Activated CD4-positive, alpha-beta T cell treated with anti-CD3 and anti-CD28 coated beads, Interleukin-10, Interleukin-2, amounts not matched to agents 100 ng/mL and 50 ng/mL, durations not matched to agents 16 hours and 8 hours (primary cell): ENCODE results near the gene RAMP2.
"Not testable (repeated sequence)": the region's sequence is repeated elsewhere in the genome, so short reads cannot be mapped to it uniquely, and the experiment has no call there.

Experiments
- DNase-seq: peaks from one replicate; pipeline ENCODE4 v3.0.0-alpha.2; 2020

Gene RAMP2

DNA sequence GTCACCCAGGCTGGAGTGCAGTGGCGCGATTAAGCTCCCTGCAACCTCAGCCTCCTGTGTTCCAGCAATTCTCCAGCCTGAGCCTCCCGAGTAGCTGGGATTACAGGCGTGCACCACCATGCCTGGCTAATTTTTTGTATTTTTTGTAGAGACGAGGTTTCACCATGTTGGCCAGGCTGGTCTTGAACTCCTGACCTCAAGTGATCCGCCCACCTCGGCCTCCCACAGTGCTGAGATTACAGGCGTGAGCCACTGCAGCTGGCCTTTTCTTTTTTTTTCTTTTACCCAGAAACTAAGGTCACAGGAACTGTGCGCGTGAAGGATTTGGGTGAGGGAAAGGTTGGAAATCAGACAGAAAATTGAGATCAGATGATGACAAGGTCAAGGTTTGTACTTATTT is 8.9 kb downstream of the RAMP2 start:
- not testable (repeated sequence) for DNase-seq

DNA sequence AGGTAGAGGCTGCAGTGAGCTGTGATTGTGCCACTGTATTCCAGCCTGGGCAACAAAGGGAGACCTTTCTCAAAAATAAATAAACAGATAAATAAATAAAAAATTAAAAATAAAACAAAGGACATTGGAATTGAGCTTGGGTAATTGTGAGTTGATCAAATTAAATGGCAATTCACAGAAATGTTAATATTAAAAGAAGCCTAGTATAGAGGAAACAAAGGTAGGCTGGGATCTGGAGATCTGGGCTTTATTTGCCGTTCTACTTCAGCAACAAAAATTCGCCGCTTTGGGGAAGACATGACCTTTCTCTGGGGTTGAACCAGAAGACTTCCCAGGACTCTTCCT is 11.9 kb downstream of the RAMP2 start:
- no peak for DNase-seq

DNA sequence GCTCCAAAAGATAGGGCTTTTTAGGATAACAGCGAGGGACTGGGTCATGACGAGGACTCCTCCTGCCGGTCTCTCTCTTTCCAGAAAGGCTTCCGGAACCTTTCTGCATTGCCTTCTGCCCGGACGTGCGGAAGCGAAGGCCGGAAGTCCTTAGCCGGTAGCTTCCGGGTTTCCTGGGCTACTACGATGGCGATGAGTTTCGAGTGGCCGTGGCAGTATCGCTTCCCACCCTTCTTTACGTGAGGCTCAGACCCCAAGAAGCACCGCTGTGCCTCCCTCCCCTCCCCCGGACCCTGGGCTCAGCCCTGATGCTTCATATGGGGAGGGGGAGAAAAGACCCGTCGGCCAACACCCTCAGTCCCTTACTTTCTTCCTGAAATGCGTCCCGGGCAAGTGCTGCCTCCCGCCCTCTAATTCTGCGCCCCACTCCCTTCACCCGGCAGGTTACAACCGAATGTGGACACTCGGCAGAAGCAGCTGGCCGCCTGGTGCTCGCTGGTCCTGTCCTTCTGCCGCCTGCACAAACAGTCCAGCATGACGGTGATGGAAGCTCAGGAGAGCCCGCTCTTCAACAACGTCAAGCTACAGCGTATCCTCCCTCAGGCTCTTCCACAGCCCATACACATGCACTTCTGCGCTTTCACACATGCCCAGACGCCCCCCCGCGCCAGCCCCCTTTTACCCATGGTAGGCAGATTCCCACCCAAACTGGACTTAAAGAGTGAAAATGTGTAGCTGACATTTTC is 12.4 kb downstream of the RAMP2 start, which contains the start of gene VPS25:
TSS of gene VPS25 (plus strand) at position 160 of the 746 bp plus-strand sequence. CDS start at position 187, 27 bp downstream.
- DNase-seq = peak; percentile 87

DNA sequence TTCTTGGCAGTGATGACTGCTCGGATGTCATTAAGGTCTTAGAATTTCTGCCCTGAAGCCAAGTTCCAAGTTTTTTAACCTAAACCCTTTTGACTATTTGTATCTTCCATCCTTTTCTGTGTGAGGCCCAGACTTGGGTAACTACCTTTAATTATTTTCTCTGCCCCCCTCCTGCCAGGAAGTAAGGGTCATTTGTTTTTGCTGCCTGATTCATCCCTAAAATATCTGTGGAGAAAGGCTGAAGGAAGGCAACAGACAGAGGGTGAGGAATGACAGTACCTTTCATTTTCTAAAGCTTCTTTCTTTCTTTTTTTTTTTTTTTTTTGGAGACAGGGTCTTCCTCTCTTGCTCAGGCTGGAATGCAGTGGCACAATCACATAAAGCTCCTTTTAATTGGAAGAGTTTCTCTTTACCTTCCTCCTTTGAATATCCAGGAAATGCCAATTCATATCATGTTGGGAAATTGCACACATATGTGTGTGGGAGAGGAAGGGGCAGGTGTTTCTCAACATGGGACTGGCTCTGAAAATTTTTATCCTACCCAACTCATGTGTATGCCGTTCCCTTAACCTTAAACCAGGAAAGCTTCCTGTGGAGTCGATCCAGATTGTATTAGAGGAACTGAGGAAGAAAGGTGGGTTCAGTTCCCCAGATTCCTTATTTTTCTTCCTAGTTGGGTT is 13.2 kb downstream of the RAMP2 start:
- no peak for DNase-seq

GRCh38 chr17:42775534-42776098 is 14.6 kb downstream of the RAMP2 start:
- DNase-seq = no peak

- no peak for DNase-seq
These were observed 17.5 kb downstream of the RAMP2 start for GRCh38 chr17:42778570-42778969.

- DNase-seq = no peak
These were observed 18.4 kb downstream of the RAMP2 start for GRCh38 chr17:42779304-42779935.

- no peak for DNase-seq
These were observed 19.2 kb downstream of the RAMP2 start, which contains the start of gene WNK4 for GRCh38 chr17:42779936-42780850. Gene WNK4, plus strand, starts transcription at chr17:42780610. Its CDS starts 89 bp downstream, at chr17:42780699.

DNA sequence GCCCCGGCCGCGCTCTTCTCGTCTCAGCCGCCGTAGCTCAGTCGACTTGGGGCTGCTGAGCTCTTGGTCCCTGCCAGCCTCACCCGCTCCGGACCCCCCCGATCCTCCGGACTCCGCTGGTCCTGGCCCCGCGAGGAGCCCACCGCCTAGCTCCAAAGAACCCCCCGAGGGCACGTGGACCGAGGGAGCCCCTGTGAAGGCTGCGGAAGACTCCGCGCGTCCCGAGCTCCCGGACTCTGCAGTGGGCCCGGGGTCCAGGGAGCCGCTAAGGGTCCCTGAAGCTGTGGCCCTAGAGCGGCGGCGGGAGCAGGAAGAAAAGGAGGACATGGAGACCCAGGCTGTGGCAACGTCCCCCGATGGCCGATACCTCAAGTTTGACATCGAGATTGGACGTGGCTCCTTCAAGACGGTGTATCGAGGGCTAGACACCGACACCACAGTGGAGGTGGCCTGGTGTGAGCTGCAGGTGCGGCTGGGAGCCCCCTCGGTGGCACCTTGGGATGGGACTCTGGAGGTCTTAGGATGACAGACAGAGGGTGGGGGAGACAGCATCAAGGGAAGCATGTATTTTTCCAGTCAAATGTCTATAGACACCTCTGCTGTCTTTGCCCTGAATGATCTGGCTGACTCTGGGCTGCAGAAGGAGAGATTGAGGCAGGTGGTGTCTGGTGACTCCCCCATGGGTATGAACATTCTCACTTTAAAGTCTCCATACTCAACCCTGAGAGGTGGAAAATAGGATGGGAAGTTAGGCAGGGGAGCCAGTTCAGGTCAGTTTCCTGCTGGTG is 20.0 kb downstream of the RAMP2 start:
- DNase-seq = no peak

GRCh38 chr17:42781639-42782165 is 20.7 kb downstream of the RAMP2 start:
- DNase-seq = no peak

GRCh38 chr17:42782166-42783061 is 21.4 kb downstream of the RAMP2 start:
- DNase-seq = no peak

DNA sequence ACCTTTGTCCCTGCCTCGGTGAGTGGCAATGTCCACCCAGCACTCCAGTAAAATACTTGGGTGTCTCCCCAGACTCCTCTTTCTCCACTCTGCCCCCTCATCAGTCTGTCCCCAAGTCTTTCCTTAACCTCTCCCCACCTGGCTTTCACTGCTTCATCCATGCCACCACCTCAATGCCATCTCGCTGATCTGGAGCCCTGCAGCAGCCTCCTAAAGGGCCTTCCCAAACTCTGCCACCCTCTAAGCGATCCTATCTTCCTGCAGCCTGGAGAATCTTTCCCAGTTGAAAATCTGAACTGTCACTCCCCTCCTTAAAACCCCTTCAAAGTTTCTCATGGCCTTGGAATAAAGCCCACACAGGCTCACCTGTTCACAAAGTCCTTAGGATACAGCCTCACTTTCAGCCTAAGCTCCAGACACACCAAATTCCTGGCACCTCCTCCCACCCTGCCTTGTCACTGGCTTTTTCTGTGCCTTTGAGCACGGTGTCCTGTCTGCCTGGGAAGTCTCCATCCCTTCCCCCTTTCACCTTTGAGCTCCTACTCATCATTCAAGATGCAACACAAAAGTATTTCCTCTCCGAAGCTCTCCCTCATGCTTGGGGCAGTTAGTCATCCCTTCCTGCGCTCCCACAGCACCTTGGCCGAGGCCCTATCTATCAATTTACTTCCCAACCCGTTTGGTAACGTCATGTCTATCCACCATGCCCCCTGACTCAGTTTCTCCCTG is 22.2 kb downstream of the RAMP2 start:
- no peak for DNase-seq

DNA sequence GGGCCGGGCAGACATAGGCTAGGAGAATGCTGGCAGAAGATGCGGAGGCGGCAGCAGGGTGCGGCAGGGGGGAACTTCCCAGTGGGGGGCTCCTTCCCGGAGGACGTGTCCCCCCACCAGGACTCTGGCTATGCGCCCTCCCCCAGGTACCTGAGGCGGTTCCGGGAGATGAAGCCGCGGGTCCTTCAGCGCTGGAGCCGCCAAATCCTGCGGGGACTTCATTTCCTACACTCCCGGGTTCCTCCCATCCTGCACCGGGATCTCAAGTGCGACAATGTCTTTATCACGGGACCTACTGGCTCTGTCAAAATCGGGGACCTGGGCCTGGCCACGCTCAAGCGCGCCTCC is 22.7 kb downstream of the RAMP2 start:
- DNase-seq = no peak

GRCh38 chr17:42784409-42784808 is 23.4 kb downstream of the RAMP2 start:
- no peak for DNase-seq

DNA sequence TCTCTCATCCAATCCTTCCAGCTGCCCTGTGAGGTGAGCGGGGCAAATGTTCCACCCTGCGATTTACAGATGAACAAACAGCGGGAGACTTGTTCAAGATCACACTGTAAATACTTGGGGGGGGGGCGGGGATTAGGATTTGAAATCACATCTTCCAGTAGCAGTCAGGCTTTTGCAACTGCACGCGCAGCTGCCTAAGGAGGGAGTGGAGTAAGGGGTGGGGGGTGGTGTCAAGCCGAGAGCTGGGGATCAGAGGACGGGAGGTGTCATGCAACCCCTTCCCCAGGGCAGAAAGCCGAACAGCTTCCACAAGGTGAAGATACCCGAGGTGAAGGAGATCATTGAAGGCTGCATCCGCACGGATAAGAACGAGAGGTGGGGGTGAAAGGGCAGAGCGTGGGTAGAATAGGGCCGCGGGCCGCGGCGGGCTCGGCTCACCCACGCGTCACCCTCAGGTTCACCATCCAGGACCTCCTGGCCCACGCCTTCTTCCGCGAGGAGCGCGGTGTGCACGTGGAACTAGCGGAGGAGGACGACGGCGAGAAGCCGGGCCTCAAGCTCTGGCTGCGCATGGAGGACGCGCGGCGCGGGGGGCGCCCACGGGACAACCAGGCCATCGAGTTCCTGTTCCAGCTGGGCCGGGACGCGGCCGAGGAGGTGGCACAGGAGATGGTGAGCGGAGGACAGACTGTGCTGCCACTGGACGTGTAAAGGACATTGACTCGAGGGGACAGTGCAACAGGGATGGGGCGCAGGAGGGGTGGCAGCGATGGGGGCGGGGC is 24.0 kb downstream of the RAMP2 start:
- no peak for DNase-seq

- no peak for DNase-seq
These were observed 26.2 kb downstream of the RAMP2 start for GRCh38 chr17:42787266-42787665.

DNA sequence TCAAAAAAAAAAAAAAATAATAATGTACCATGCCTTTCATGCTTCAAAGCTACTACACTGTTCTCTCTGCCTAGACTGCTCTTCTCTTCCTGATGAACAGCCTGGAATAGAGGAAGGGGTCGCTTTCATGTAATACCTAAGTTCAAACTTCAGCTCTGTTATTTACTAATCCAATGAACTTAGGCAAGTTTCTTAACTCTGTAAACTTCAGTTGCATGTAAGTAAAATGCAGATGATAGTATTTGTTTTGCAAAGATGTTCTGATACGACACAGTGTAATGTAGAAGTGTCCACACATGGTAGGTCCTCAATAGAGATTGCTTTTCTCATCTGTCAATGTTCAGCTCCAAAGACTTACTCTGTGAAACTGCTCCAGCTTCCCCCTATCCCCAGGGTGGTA is 30.9 kb downstream of the RAMP2 start:
- DNase-seq = no peak

DNA sequence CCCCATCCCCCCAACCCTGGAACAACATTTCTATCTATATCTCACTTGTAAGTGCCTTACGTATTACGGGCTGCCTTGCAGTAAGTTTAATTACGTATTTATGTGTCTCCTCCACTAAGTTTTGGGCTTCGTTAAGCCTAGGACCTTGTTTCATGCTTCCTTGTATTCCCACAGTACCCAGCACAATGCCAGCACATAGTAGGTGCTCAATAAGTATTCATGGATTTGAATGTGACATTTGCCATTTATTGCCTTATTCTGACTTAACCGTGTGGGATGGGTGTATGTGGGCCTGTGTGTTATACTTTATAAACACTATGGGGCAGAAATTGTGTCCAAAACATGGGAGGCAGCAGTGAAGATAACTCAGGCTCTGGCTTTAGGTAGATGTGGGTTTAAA is 31.5 kb downstream of the RAMP2 start:
- DNase-seq = no peak

DNA sequence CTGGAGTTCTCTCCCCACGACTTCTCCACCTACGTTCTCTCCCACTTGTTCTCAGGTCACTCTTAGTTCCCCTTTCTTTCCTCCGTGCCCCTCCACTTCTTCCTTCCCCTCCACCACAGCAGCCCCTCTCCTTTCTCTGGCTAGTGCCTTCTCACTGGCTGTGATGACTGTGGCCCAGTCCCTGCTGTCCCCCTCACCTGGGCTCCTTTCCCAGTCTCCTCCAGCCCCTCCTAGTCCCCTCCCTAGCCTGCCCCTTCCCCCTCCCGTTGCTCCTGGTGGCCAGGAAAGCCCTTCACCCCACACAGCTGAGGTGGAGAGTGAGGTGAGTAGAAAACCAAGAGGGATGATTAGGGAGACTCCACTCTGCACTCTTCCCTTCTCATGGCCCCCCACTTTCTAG is 34.0 kb downstream of the RAMP2 start:
- DNase-seq = no peak
